Measurements from ENCODE around the gene PCDHA9.
"Not testable (repeated sequence)": the region's sequence is repeated elsewhere in the genome, so short reads cannot be mapped to it uniquely, and the experiment has no call there.

- not testable (repeated sequence) for TF ChIP-seq POLR2A (IDR thresholded peaks at IDR 0.05; ENCODE audit: low read length); GATA1 (IDR thresholded peaks at IDR 0.05; ENCODE audit: low read depth, low read length)
Measured at GRCh38 chr5:140808241-140808888, 39.8 kb upstream of the PCDHA9 start.
